GM12878 (cell line): ENCODE measurements around the gene EEFSEC.

Experiments
- CTCF ChIP-seq, 3 experiments: IDR thresholded peaks in 2 of 3; conservative IDR thresholded peaks in 1 of 3; 2 replicates each; pipeline ENCODE4 v1.5.1; 2011; ENCODE audit warnings: low read depth in 3 of 3, low read length in 3 of 3, mild to moderate bottlenecking in 3 of 3, control low read depth in 2 of 3, moderate library complexity in 2 of 3, inconsistent platforms in 1 of 3, mixed read lengths in 1 of 3; ENCODE audit not compliant: control insufficient read depth in 2 of 3, insufficient read depth in 1 of 3; ENCODE audit errors: extremely low read depth in 1 of 3
- ELK1 ChIP-seq: IDR thresholded peaks from 2 replicates; pipeline ENCODE4 v1.6.1; 2012; ENCODE audit warnings: low read depth, low read length, improper control_type of control experiment
- HCFC1 ChIP-seq: fragments of 150-350 bp; IDR thresholded peaks from 2 replicates; pipeline ENCODE4 v1.6.1; 2014; ENCODE audit warnings: low read length
- NRF1 ChIP-seq: conservative IDR thresholded peaks from 2 replicates; pipeline ENCODE4 v1.6.1; 2011; ENCODE audit warnings: mild to moderate bottlenecking, low read depth, low read length, improper control_type of control experiment

GRCh38 chr3:128353991-128354687 is 200.9 kb downstream of the EEFSEC start:
- TF ChIP-seq CTCF (IDR thresholded peaks at IDR 0.05 in 2 of 3, conservative IDR thresholded peaks at IDR 0.05 in 1 of 3; ENCODE audit: control insufficient read depth in 2 of 3, extremely low read depth in 1 of 3, insufficient read depth in 1 of 3, low read depth in 3 of 3, low read length in 3 of 3) (no peak), HCFC1 (no peak), NRF1 (no peak), ELK1 (no peak)
